ENCODE data around the gene DDX56. TPM values are rescaled to one million over a fixed set of nuclear protein-coding genes. Genes with fewer than 3 reads are reported as not detected.

DDX56 gene
- total RNA-seq, 2 donors from 2014 or later = 41.1 to 90.6 TPM

DNA sequence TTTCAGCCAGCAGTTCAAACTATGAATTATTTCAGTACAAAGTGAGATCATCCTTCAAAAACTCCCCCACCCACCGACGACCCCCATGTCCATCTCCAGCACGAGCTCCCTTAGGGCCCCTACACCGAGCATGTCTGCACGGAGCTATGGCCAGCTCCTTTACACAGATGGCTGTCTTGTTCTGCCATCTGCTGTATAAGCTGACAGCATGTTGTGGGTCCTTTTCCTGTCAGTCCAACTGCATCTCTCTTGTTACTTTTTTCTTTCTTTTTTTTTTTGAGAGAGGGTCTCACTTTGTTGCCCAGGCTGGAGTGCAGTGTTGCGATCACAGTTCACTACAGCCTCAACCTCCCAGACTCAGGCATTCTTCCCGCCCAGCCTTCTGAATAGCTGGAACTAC, 54.2 kb downstream of the DDX56 start:
- Histone ChIP-seq H3K9me3 (no peaks in the 10 kb centered on the region), H3K27me3 (no peaks in the 10 kb centered on the region), H3K27ac (no peak overlapping the region), H3K36me3 (no peaks in the 10 kb centered on the region), H3K9ac (ENCODE audit: low read depth in 2 of 2, low read length in 2 of 2) (no peak overlapping the region), H3K4me3 (no peak overlapping the region), H3K4me1 (no peaks in the 10 kb centered on the region)
- no peak for DNase-seq
- TF ChIP-seq, protein P1, sequence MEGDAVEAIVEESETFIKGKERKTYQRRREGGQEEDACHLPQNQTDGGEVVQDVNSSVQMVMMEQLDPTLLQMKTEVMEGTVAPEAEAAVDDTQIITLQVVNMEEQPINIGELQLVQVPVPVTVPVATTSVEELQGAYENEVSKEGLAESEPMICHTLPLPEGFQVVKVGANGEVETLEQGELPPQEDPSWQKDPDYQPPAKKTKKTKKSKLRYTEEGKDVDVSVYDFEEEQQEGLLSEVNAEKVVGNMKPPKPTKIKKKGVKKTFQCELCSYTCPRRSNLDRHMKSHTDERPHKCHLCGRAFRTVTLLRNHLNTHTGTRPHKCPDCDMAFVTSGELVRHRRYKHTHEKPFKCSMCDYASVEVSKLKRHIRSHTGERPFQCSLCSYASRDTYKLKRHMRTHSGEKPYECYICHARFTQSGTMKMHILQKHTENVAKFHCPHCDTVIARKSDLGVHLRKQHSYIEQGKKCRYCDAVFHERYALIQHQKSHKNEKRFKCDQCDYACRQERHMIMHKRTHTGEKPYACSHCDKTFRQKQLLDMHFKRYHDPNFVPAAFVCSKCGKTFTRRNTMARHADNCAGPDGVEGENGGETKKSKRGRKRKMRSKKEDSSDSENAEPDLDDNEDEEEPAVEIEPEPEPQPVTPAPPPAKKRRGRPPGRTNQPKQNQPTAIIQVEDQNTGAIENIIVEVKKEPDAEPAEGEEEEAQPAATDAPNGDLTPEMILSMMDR (IDR thresholded peaks at IDR 0.05) = no peak
- intact Hi-C loops (cut with DNase I) = no loop called here

DNA sequence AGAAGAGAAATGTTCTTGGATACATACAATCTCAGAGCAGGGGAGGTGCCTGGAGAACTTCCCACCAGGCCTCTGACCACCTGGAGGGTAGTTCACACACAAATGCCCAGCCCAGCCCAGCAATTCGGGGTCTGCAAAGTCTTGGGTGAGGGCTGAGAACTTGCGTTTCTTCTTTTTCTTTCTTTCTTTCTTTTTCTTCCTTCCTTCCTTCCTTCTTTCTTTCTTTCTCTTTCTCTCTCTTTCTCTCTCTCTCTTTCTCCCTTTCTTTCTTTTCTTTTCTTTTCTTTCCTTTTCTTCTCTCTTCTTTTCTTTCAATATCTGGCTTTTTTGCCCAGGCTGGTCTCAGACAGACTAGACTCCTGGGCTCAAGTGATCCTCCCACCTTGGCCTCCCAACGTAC, 54.9 kb downstream of the DDX56 start:
- no peak for DNase-seq
- intact Hi-C loops (cut with DNase I) = no loop called here
- TF ChIP-seq, protein P1 (IDR thresholded peaks at IDR 0.05) = no peak
- Histone ChIP-seq H3K9ac (ENCODE audit: low read depth in 2 of 2, low read length in 2 of 2) (no peak overlapping the region), H3K27ac (no peak overlapping the region), H3K4me3 (no peak overlapping the region), H3K27me3 (no peaks in the 10 kb centered on the region), H3K4me1 (no peaks in the 10 kb centered on the region), H3K9me3 (no peaks in the 10 kb centered on the region), H3K36me3 (no peaks in the 10 kb centered on the region)

DNA sequence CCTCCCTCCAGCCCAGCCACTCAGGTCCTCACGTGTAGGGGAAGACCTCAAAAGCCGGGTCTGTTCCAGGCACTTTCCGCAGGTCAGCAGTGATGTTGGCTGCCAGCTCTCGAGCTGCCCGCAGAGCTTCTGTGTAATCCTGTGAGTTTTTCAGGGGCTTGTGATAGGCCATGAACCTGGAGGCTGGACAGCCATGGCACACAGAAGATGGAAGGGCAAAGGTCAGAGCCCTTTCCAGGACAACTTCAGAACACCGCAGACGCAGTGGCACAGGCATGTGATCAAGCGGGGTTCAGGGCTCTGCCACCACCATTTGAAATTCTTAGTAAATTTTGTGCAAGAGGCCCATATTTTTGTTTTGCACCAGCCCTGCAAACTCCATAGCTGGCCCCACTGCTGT, 56.5 kb downstream of the DDX56 start:
- no peak overlapping the region for H3K9ac ChIP-seq (ENCODE audit: low read depth in 2 of 2, low read length in 2 of 2)
- no peak overlapping the region for H3K27ac ChIP-seq
- no peaks in the 10 kb centered on the region for H3K4me1 ChIP-seq
- no peaks in the 10 kb centered on the region for H3K27me3 ChIP-seq
- TF ChIP-seq, protein P1 (IDR thresholded peaks at IDR 0.05) = no peak
- no peaks in the 10 kb centered on the region for H3K9me3 ChIP-seq
- H3K36me3 ChIP-seq = no peaks in the 10 kb centered on the region
- intact Hi-C loops (cut with DNase I) = no loop called here
- no peak overlapping the region for H3K4me3 ChIP-seq
- DNase-seq = no peak

Other genes starting within 250 kb of the DDX56 start
- gene CAMK2B, start 248.3 kb downstream of the DDX56 start, total RNA-seq = under 1 TPM; 0.42 to 0.80 TPM
- 100 to 1,000 TPM in 1 of 2 donors, 10 to 100 TPM in 1; 77.7 to 105 TPM for gene NUDCD3, start 83.2 kb downstream of the DDX56 start, total RNA-seq
- under 1 TPM; 0.10 to 0.11 TPM for gene NPC1L1, start 32.6 kb downstream of the DDX56 start, total RNA-seq
- 10 to 100 TPM; 81.7 to 96.9 TPM for gene TMED4, start 8.3 kb upstream of the DDX56 start, total RNA-seq
- gene OGDH, start 32.7 kb upstream of the DDX56 start, total RNA-seq = 100 to 1,000 TPM; 142 to 164 TPM
- gene ZMIZ2, start 174.9 kb upstream of the DDX56 start, total RNA-seq = 100 to 1,000 TPM in 1 of 2 donors, 10 to 100 TPM in 1; 61.8 to 112 TPM
- gene PPIA, start 222.8 kb upstream of the DDX56 start, total RNA-seq = 1,000 to 10,000 TPM; 1,435 to 2,110 TPM

Measured in colonic mucosa (tissue), 4 donors.